EH (cell line): ENCODE measurements around the gene ZNF521.
"Not testable (repeated sequence)": the region's sequence is repeated elsewhere in the genome, so short reads cannot be mapped to it uniquely, and the experiment has no call there.

Experiments
- DNase-seq: peaks from one replicate; pipeline ENCODE4 v3.0.0-alpha.2; 2015; ENCODE audit warnings: low read depth

Gene ZNF521

DNA sequence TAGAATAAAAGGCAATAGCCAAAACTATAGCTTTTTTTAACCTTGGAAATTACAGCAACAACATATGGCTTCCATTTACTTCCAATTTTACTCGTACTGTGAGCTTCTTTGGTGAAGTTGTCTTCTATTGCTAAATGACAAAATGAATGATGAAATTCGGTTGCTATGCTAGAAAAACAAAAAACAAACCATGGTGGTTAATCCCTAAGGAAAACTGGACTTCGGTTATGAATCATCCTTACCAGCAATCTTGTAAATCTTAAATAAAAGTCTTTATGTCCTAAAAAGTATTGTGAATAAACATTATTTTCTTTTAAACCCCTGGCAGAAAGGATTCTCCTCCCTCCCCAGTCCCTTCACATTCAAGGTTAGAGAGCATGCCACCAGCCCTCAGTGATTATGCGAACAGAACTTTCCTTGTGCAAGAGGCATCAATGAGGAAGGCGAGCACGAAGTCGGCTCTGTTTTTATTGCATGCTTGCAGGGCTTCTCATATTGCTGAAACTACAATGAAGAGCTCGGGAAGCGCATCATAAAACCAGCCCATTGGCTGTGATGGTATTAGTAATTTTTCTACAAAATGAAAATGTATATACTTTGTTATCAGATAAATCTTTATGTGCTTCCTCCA lies 62.9 kb downstream of the ZNF521 start:
- DNase-seq, result peak; percentile 94

DNA sequence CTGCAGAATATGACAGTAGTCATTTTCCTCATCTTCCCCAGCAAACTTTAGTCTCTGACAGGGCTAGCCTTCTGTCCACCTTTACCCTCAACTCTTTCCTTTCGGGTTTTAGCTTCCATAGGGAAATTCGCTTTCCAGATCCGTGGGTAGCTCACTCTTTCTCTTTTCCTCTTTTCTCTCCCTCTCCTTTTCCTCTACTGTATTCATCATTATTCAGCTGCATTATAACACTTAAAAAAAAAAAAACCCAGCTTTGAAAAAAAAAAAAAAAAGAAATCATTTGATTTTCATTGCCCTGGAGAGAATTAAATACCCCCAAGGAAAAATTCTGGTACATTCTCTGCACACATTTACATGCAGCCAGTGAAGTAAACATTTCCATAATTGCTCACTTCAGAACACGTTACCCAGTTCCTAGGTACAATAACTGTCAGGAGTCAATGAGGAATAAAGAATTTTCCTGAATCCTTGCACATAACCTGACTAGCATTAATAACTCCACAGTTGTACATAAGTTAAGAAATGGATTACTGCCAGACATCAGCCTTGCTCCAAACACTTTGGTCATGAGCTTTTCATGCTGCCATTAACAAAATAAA lies 63.5 kb downstream of the ZNF521 start:
- no peak for DNase-seq

DNA sequence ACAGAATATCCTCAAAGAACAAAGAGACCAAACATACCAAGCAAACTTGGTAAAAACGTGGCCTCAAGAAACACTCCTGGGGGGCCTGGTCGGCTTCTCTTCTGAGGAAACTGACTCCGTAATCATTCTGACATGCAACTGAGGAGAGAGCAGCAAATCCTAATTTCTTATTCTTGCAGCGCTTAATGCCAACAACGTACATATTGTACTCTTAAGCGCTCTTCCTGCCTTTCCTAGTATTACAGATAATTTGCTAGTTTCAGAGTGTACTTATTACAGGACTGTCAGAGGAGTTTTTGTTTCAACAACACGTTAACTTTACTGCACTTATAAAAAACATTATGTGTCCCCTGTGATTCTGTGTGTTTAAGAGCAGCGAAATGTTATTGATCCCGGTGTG lies 64.9 kb downstream of the ZNF521 start:
- DNase-seq, result no peak

DNA sequence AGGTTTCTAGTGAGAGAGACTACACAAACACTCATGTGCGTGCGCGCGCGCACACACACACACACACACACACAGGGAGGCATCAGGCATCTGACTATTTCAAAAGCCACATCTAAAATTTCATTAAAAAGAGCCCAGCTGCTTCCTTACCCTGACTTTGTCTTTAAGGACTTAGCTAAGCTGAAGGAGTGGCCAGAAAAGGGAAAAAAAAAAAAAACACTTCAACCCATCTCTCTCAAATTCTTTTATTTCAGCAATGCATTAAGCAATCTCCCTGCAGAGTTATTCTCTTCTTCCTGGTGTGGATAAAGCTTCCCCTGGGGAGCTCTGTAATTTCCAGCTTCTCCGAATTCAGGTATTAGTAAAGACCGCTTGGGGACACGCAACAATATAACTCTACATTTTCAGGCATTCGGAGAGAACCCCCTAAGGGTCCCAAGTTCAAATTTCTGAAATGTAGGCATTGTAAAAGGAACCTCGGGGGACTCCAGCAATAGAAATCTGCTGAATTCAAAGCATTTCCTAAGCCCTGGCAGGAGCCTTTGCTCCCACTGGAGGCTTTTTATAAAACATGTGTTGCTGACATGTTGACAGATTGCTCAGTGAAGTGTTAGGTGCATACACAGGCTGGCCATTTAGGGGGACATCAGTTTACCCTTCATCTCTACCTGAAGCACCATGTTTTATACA lies 67.0 kb downstream of the ZNF521 start:
- peak; percentile 31 for DNase-seq

DNA sequence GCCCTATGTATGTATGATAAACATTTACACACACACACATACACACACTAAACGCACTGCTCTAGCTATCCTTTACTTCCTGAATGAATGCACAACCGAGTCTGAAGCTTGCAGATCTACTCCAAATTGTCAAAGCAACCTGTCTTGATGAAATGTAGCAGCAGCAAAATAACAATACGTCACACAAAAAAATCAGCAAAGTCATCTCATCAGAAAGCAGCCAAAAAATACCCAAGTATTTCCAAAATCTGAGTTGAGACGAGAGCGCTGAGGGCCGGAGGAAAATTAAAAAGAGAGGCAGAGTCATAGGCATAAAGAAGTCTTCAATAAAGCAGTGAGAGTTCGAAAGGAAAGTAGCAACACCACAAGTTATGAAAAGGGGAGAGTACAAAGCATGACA lies 67.7 kb downstream of the ZNF521 start:
- no peak for DNase-seq

DNA sequence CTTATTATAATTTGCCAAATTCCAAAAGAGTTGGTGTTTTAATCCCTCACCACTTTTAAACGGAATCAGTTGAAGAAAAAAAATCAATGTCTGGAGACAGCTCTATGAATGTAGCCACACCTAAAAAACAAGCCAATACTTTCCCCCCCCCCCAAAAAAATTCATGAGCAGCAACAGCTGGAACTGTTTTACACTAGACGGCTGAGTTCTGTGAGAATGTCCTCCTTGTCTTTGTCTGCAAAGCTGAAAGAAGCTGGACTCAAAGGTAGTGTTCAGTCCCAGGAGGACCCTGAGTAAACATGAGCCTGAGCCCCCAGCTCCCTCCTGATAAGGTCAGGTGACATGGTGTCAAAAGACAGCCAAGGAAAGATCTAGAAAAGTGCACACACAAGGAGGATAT lies 68.2 kb downstream of the ZNF521 start:
- DNase-seq, result no peak

DNA sequence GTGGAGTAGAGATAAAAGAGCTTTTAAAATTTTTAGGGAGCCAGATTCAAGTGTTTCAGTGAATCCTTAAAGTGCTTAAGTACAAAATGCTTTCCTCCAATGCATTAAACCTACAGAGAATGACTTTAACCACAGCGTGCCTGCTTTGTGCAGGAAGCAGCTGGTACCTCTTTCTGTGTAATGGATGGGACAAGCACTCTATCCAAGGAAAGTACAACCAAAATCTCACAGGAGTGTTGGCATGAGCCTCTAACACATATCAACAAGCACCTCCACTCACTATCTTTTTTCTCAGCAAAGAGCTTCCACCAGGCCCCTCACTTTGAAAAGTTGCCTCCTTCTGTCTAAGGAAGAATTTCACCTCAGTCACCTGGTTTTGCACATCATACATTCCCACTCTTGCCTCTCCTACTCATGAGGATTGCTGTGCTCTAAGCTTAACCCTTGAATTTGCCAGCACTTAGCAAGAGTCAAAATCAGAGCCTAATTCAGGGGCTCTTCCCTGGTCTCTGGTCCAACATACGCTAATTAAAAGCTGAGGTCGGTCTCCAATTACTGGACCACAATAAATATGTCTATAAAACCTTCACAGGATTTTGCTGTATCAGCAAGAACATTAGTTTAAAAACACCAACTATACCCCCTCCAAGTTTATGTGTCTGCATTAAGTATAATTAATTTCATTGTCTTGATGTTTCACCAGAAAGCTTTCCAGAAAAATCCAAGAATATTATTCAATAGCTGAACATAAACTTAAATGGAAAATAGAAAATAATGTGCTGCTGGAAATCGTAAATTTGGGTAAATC lies 68.9 kb downstream of the ZNF521 start:
- no peak for DNase-seq

DNA sequence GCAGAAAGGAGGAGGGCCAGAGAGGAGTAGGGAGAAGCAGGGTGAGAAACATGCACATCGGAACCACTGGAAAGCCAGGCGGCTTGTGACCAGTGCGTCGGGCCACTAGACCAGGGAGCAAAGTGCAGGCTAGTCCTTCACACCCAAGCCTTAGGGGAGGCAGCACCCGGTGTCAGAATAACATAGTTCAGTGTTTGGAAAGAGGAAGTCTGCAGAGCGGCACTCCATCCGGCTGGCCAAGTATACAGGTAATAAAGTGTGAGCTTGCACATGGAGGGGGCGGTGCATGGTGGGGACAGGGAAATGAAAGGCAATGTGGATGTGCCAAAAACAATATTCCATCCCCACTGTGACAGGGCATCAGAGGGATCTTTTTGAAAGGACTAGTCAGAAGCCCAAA lies 69.7 kb downstream of the ZNF521 start:
- no peak for DNase-seq

DNA sequence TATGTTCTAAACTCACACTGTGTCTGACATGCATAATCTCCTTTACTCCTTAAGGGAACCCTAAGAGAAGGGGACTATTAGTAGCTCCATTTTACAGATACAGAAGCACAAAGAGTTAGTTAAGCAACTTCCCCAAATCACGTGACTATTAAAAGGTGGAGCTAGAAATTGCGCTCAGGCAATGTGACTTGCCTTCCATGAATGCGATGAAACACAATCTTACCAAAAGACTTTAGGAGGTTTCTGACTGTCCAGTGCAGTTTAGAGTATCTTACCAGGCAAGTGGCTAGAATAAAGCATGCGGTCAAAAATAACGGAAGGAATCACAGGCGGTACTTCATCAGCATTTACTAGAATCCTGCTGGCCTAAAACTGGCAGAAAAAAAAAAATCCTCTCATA lies 70.4 kb downstream of the ZNF521 start:
- DNase-seq, result no peak

DNA sequence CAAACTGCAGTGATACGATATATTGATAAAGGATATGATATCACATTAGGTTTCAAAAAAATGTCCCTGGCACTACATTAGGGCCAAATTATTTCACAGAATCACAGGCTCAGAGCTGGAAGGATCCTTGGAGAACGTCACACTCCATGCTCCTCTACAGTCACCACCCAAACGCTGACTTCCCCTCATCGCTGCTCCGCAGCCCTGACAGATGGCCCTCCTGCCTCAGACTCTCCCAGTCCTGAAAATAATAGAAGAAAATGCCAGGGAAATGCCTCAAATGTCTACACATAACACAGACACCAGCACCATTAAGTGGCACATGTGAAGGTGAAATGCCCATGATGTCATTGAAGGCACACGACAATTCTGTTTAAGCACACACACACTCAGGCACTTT lies 72.0 kb downstream of the ZNF521 start:
- no peak for DNase-seq

DNA sequence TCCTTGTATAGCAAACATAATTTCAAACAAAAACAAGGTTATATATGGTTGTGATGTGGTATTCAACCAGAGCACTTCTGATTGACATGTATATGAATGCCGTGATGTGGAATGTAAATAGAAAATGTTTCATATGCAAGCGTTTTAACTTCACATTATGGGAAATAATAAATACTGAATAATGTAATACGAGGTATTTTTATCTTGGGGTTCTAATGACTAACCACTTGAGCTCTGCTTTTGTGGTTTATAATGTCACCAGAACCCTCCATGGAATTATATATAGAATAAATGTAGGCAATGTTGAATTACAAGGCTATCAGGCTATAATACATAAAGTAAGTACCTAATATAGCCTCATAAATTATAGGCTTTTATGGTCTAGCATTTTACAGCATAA lies 72.4 kb downstream of the ZNF521 start:
- DNase-seq, result no peak

DNA sequence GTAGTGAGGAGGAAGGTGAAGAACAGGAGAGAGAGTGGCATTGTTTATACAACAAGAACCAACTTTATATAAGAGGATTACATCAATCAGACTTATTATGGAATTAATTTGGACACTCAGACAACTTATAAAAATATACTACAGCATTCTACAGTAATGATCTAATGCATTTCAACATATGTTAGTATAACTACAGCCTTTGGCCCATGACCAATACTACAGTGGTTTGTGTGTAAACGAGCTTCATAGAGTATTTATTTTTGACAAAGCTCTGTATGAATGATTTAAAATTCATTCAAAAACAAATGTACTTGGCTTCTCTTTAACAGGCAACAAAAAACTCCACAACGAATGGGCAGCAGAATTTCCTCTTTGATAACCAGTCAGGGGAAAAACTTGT lies 72.8 kb downstream of the ZNF521 start:
- DNase-seq, result peak; percentile 59

DNA sequence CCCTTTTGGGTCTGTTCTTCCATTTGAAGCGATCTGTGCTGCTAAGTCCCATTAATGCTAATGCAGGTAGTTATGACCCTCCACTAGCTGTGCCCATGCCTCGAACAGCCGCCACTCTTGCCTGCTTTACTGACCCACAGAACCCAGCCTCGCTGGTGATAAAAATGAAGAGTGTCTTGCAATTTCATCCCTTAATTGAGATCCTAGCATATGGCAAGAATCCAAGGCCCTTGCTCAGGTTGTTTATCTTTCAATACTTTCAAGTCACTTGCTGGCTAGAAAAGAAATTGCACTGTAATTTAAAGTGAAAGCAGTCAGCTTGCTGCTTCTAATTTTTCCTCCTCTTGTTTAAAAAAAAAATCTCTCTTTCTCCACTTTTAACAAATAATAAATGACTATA lies 73.6 kb downstream of the ZNF521 start:
- DNase-seq, result peak; percentile 14

DNA sequence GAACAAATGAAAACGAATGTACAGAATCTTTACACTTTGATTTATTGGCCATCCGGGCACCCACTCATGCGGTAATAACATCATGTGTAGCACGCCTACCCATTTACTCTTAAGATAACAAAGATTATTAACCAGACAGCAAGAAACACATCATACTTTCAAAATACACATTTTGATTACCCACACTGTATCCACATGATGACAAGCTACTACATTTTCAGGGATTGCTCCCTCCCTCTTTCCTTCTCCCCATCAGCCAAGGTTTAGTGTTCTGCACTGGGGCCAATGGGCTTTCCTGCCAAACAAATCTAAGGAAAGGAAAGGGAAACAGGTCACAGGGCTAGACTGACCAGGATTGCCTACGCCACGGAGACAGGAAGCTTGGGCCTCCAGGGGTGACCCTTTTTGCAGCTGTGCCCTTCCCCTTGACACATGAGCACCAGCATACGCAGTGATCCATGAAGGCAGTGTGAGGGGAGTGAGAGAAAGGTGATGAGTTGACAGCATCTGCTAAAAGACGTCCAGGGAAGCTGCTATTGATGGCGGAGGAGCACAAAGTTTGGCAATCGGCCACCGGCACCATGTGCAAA lies 76.5 kb downstream of the ZNF521 start:
- no peak for DNase-seq

DNA sequence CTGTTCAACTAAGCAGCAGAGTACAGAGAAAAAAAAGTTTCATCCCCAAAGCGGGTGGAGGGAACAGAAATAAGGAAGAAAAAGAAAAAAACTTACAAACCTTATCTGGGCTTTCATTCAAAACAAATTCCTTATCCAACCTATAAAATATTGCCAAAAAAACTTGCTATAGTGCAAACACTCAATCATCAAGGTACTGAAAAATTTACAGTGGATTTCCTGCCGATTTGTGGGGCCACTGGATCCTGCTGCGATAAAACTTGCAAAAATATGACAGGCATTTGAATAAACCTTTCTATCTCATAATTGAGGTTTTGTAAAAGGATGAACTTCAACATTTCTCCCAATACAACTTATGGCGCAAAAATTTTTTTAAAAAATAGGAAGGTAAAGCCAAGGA lies 77.0 kb downstream of the ZNF521 start:
- no peak for DNase-seq

DNA sequence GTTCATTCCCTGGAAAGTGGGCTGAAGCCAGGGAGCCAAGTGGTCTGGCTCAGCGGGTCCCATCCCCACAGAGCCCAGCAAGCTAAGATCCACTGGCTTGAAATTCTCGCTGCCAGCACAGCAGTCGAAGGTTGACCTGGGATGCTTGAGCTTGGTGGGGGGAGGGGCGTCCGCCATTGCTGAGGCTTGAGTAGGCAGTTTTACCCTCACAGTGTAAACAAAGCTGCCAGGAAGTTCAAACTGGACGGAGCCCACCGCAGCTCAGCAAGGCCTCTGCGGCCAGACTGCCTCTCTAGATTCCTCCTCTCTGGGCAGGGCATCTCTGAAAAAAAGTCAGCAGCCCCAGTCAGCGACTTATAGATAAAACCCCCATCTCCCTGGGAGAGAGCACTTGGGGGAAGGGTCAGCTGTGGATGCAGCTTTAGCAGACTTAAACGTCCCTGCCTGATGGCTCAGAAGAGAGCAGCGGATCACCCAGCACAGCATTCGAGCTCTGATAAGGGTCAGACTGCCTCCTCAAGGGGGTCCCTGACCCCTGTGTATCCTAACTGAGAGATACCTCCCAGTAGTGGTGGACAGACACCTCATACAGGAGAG lies 84.9 kb downstream of the ZNF521 start:
- DNase-seq, result not testable (repeated sequence)

DNA sequence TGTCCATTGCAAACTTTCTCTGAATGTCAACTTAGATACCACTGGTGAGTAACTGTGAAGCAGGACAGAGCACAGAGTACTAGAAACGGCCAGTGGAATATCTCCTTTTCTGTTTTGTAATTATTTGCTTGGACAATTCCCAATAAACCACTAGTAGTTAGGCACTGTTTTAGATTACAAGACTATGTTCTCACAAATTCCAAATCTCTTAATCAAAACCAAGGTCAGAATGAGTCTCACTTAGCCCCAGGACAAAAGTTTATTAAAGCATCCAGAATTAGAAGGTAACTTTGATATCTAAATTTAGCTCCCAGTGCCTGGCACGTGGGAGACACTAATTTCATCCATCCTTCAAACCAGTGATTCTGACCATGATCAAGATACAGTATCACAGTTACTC lies 89.0 kb downstream of the ZNF521 start:
- DNase-seq, result peak; percentile 88

DNA sequence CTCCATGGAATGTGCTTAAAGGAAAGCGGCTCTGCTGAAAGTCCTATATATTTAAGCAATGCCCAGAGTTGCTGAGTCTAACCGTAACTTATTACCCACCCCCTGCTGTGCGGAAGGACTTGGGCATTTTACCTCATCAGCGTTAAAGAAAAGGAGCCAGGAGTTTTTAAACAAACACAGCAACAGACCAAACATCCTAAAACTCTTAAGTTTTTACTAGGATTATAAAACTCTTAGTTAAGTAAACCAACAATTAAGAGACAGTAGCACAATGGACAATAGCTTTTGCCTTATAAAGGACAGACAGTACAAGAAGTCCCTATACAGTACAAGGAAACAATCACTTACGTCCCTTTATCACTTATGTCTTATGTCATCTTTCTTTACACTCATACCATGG lies 90.2 kb downstream of the ZNF521 start:
- DNase-seq, result no peak

DNA sequence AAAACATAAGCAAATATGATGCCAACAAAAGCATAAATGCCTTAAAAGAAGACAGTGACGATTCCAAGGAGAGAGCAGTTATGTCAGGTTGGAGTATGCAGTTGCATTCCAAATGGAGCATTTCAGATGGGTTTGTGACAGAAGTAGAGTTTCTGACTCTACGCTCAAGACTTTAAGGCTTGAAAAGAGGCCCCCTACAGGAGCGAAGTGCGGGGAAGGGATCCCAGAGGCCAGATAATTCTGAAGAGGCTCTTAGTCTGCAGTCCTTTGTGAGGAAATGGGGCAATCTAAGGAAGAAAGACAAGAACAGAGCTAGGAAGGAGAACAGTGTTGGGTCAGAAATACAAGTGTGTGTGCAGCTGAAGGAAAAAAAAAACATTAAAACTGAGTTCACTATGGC lies 95.5 kb downstream of the ZNF521 start:
- DNase-seq, result no peak

DNA sequence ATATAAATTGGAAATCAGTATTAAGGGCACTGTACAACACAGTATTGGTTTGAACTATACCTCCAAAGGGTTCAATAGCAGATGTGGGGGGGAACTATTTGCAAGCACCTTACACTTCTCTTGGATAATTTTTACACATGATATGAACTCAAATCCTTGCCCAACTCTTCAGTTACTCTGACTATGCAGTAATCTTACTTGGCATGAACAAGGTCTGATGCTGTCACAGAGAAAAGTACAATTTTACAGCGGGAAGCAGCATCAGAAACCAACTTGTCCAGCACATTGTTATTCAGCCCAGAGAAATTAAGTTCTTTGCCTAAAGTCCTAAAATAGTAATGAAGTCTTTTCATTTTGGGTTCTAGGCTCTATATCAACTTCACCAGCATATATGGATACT lies 98.2 kb downstream of the ZNF521 start:
- no peak for DNase-seq

DNA sequence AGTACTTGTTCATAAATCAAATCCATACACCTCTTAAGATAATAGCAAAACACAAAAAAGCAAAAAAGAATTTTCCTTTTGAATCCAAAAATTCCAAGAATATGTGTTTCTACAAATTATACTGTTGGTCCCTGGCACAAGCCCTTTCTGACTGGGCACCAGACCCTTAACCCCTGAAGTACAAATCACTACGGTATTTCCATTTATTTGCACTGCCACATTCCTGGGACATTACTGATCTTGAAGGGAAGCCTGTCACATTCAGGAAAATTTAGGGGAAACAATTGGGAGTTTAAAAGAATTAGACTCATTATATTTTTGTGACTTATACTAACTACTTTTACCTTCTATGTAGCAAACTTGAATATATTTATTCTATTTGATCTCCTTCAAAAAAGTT lies 98.8 kb downstream of the ZNF521 start:
- peak; percentile 58 for DNase-seq

DNA sequence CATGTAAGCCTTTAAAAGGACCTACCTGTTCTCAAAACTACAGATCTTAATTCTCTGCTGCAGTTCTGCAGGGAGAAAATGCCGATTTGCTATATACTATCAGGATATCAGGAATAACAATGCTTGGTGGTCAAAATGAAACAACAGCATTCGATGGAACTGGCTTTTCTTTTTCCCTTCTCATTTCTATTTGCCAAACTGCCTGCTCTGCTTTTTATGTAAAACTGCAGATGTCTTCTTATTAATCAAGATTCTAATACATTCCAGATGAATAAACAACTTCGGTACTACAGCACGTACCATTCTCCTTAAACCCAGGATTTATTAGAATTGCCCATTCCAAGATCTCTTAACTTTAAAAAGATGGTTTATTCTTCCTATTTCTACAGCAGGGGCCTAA lies 100.9 kb downstream of the ZNF521 start:
- DNase-seq, result no peak
